KG1 (cell line): Measurements from ENCODE around the gene PIP.
"Not testable (repeated sequence)": the region's sequence is repeated elsewhere in the genome, so short reads cannot be mapped to it uniquely, and the experiment has no call there.

Source experiments
- DNase-seq: peaks from one replicate; lab custom pipeline; 2025; lab: John Stamatoyannopoulos, UW

The PIP gene

GRCh38 chr7:143177374-143178119, 45.7 kb downstream of the PIP start:
- DNase-seq = no peak

DNA sequence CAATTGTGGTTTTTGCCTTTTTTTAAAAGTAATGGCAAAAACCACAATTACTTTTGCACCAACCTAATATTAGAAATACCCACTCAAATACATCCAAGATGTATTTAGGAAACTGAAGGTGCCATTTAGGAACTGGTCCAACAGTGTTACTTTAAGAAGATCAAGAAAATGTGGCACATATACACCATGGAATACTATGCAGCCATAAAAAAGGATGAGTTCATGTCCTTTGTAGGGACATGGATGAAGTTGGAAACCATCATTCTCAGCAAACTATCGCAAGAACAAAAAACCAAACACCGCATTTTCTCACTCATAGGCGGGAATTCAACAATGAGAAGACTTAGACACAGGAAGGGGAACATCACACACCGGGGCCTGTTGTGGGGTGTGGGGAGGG, 48.9 kb downstream of the PIP start:
- not testable (repeated sequence) for DNase-seq

GRCh38 chr7:143181349-143181748, 49.5 kb downstream of the PIP start:
- no peak for DNase-seq

DNA sequence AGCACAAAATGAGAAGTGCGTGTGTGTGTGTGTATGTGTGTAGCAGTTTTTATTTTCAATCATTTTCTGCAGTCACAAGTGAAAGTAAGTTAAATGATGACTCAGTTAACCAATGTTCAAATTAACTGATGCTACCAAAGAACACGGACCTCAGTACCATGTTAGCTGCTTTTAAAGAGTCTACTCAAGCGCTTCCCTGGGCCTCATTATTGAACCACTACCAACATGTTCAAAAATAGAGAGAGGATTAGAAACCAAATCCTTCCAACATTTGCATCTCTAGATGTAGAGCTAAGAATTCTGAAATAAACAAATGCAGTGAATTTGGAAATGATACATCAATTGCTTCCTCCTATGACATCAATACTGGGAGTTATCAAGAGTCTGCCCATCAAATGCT, 51.1 kb downstream of the PIP start, which contains the start of gene TAS2R39:
Gene TAS2R39, plus strand, starts transcription at position 396 of the 400 bp plus-strand sequence. Its CDS starts 0 bp downstream, at position 396.
- DNase-seq = no peak

GRCh38 chr7:143185551-143185950, 53.7 kb downstream of the PIP start:
- no peak for DNase-seq

GRCh38 chr7:143188994-143189393, 57.1 kb downstream of the PIP start:
- DNase-seq = no peak
